ENCODE measurements around the gene ARHGAP22.

ARHGAP22 gene

GRCh38 chr10:48606530-48607355, 1.9 kb upstream of the ARHGAP22 start:
- Histone ChIP-seq H3K27ac (ENCODE audit: low read depth, low read length, severe bottlenecking) (peak overlapping the region; percentile 65), H3K9me3 (ENCODE audit: control insufficient read depth, low read length) (no peaks in the 10 kb centered on the region), H3K4me1 (ENCODE audit: control insufficient read depth, insufficient read depth, low read length, poor library complexity, severe bottlenecking) (peaks cover 13% of the 10 kb centered on the region), H3K36me3 (ENCODE audit: control insufficient read depth, insufficient read depth, low read length) (no peaks in the 10 kb centered on the region), H3K4me3 (ENCODE audit: extremely low read depth, insufficient read depth, low read length, poor library complexity, severe bottlenecking) (no peak overlapping the region)
- WGBS, 2 experiments (ENCODE audit: insufficient coverage in 2 of 2): 77 to 86% methylated on average over 6 to 8 of the region's 8 CpGs

GRCh38 chr10:48605786-48606529, 1.1 kb upstream of the ARHGAP22 start:
- Histone ChIP-seq H3K4me3 (ENCODE audit: extremely low read depth, insufficient read depth, low read length, poor library complexity, severe bottlenecking) (no peak overlapping the region), H3K36me3 (ENCODE audit: control insufficient read depth, insufficient read depth, low read length) (no peaks in the 10 kb centered on the region), H3K9me3 (ENCODE audit: control insufficient read depth, low read length) (no peaks in the 10 kb centered on the region), H3K27ac (ENCODE audit: low read depth, low read length, severe bottlenecking) (no peak overlapping the region), H3K4me1 (ENCODE audit: control insufficient read depth, insufficient read depth, low read length, poor library complexity, severe bottlenecking) (peaks cover 13% of the 10 kb centered on the region)
- WGBS, 2 experiments (ENCODE audit: insufficient coverage in 2 of 2): 93 to 96% methylated on average over 4 to 6 of the region's 7 CpGs

- Histone ChIP-seq H3K4me1 (ENCODE audit: control insufficient read depth, insufficient read depth, low read length, poor library complexity, severe bottlenecking) (peaks cover 13% of the 10 kb centered on the region), H3K36me3 (ENCODE audit: control insufficient read depth, insufficient read depth, low read length) (no peaks in the 10 kb centered on the region), H3K27ac (ENCODE audit: low read depth, low read length, severe bottlenecking) (no peak overlapping the region), H3K4me3 (ENCODE audit: extremely low read depth, insufficient read depth, low read length, poor library complexity, severe bottlenecking) (peak overlapping the region; percentile 3), H3K9me3 (ENCODE audit: control insufficient read depth, low read length) (no peaks in the 10 kb centered on the region)
- 80 to 82% methylated on average over 34 to 42 of the region's 42 CpGs for WGBS, 2 experiments (ENCODE audit: insufficient coverage in 2 of 2)
Observed at GRCh38 chr10:48604039-48604990, 558 bp downstream of the ARHGAP22 start.

- Histone ChIP-seq H3K9me3 (ENCODE audit: control insufficient read depth, low read length) (no peaks in the 10 kb centered on the region), H3K27ac (ENCODE audit: low read depth, low read length, severe bottlenecking) (no peak overlapping the region), H3K36me3 (ENCODE audit: control insufficient read depth, insufficient read depth, low read length) (no peaks in the 10 kb centered on the region), H3K4me3 (ENCODE audit: extremely low read depth, insufficient read depth, low read length, poor library complexity, severe bottlenecking) (no peak overlapping the region), H3K4me1 (ENCODE audit: control insufficient read depth, insufficient read depth, low read length, poor library complexity, severe bottlenecking) (peaks cover 13% of the 10 kb centered on the region)
- WGBS, 2 experiments (ENCODE audit: insufficient coverage in 2 of 2): 83 to 90% methylated on average over 2 to 3 of the region's 4 CpGs
Observed at GRCh38 chr10:48603421-48604038, 1.3 kb downstream of the ARHGAP22 start.

- peaks cover 8% of the 10 kb centered on the region for H3K4me1 ChIP-seq (ENCODE audit: control insufficient read depth, insufficient read depth, low read length, poor library complexity, severe bottlenecking)
- WGBS, 2 experiments (ENCODE audit: insufficient coverage in 2 of 2): 91 to 96% methylated on average over 4 to 5 of the region's 8 CpGs
- H3K9me3 ChIP-seq (ENCODE audit: control insufficient read depth, low read length): no peaks in the 10 kb centered on the region
- H3K4me3 ChIP-seq (ENCODE audit: extremely low read depth, insufficient read depth, low read length, poor library complexity, severe bottlenecking): no peak overlapping the region
- H3K36me3 ChIP-seq (ENCODE audit: control insufficient read depth, insufficient read depth, low read length): no peaks in the 10 kb centered on the region
- no peak overlapping the region for H3K27ac ChIP-seq (ENCODE audit: low read depth, low read length, severe bottlenecking)
Observed at GRCh38 chr10:48602401-48603135, 2.3 kb downstream of the ARHGAP22 start.

- Histone ChIP-seq H3K27ac (ENCODE audit: low read depth, low read length, severe bottlenecking) (no peak overlapping the region), H3K36me3 (ENCODE audit: control insufficient read depth, insufficient read depth, low read length) (no peaks in the 10 kb centered on the region), H3K4me3 (ENCODE audit: extremely low read depth, insufficient read depth, low read length, poor library complexity, severe bottlenecking) (no peak overlapping the region), H3K9me3 (ENCODE audit: control insufficient read depth, low read length) (no peaks in the 10 kb centered on the region), H3K4me1 (ENCODE audit: control insufficient read depth, insufficient read depth, low read length, poor library complexity, severe bottlenecking) (peaks cover under 1% of the 10 kb centered on the region)
- WGBS, 2 experiments (ENCODE audit: insufficient coverage in 2 of 2): no CpG with 5 or more reads among the region's 1 CpG
Observed at GRCh38 chr10:48601789-48602188, 3.1 kb downstream of the ARHGAP22 start.

GRCh38 chr10:48600645-48601505, 4.0 kb downstream of the ARHGAP22 start:
- Histone ChIP-seq H3K4me3 (ENCODE audit: extremely low read depth, insufficient read depth, low read length, poor library complexity, severe bottlenecking) (no peak overlapping the region), H3K27ac (ENCODE audit: low read depth, low read length, severe bottlenecking) (no peak overlapping the region), H3K4me1 (ENCODE audit: control insufficient read depth, insufficient read depth, low read length, poor library complexity, severe bottlenecking) (no peaks in the 10 kb centered on the region), H3K36me3 (ENCODE audit: control insufficient read depth, insufficient read depth, low read length) (no peaks in the 10 kb centered on the region), H3K9me3 (ENCODE audit: control insufficient read depth, low read length) (no peaks in the 10 kb centered on the region)
- WGBS, 2 experiments (ENCODE audit: insufficient coverage in 2 of 2): 89 to 90% methylated on average over 2 of the region's 3 CpGs

GRCh38 chr10:48599830-48600134, 5.1 kb downstream of the ARHGAP22 start:
- no peak overlapping the region for H3K27ac ChIP-seq (ENCODE audit: low read depth, low read length, severe bottlenecking)
- H3K36me3 ChIP-seq (ENCODE audit: control insufficient read depth, insufficient read depth, low read length): no peaks in the 10 kb centered on the region
- WGBS, 2 experiments (ENCODE audit: insufficient coverage in 2 of 2): 89 to 93% methylated on average over 2 of the region's 2 CpGs
- no peak overlapping the region for H3K4me3 ChIP-seq (ENCODE audit: extremely low read depth, insufficient read depth, low read length, poor library complexity, severe bottlenecking)
- H3K4me1 ChIP-seq (ENCODE audit: control insufficient read depth, insufficient read depth, low read length, poor library complexity, severe bottlenecking): no peaks in the 10 kb centered on the region
- H3K9me3 ChIP-seq (ENCODE audit: control insufficient read depth, low read length): no peaks in the 10 kb centered on the region

All from mesodermal cell (in vitro differentiated cells).